PC-9 (cell line): ENCODE results near the gene MPC1L.

Experiments
- CTCF ChIP-seq: fragments of 200-600 bp; sonication (generic); conservative IDR thresholded peaks from 2 replicates; pipeline ENCODE4 v1.6.1; 2017; ENCODE audit warnings: mixed run types, antibody characterized with exemption, mild to moderate bottlenecking, moderate library complexity
- EZH2 ChIP-seq: fragments of 200-600 bp; sonication (generic); IDR thresholded peaks from 2 replicates; pipeline ENCODE4 v1.8.0; 2017; ENCODE audit warnings: antibody characterized with exemption, low read depth

- TF ChIP-seq CTCF = no peak
- TF ChIP-seq EZH2 = no peak
Observed at GRCh38 chrX:40632199-40632598, 9.0 kb downstream of the MPC1L start.
